SK-N-SH (cell line): ENCODE results near the gene PLCL2. TPM values are rescaled to one million over a fixed set of nuclear protein-coding genes. Genes with fewer than 3 reads are reported as not detected.

Experiments
- CTCF ChIA-PET: fragments of 300-600, 350-600 bp; formaldehyde crosslinking; extraction: SDS; loops from one replicate; lab custom pipeline; 2021; lab: Yijun Ruan, JAX
- POLR2A ChIA-PET: fragments of 350-600 bp; sonication (Branson Sonifier 250); formaldehyde crosslinking; extraction: SDS; loops from one replicate; lab custom pipeline; 2020; ENCODE audit warnings: antibody characterized with exemption, inconsistent platforms; lab: Yijun Ruan, JAX
- DNase-seq: peaks from one replicate; pipeline ENCODE4 v3.0.0; 2012
- H2AFZ ChIP-seq: fragments of 200-600 bp; sonication (generic); 2 replicates; pipeline ENCODE4 v1.8.1; 2016; ENCODE audit warnings: antibody characterized with exemption, mild to moderate bottlenecking, low read depth
- H3F3A ChIP-seq: fragments of 200-600 bp; sonication (generic); replicated peaks from 2 replicates; pipeline ENCODE3; 2016; ENCODE audit warnings: antibody characterized with exemption, mild to moderate bottlenecking; ENCODE audit not compliant: insufficient read depth
- H3K27ac ChIP-seq, 2 experiments: fragments of 200-500 bp in 1 of 2; fragments of 200-600 bp in 1 of 2; sonication (Bioruptor generic) in 1 of 2; sonication (generic), shearing (Covaris generic) in 1 of 2; 2 replicates each; pipeline versions ENCODE4 v1.5.1 to v1.6.1; 2014 to 2016; ENCODE audit warnings: low read depth in 2 of 2, inconsistent platforms in 1 of 2, low read length in 1 of 2, mild to moderate bottlenecking in 1 of 2, mixed read lengths in 1 of 2
- H3K27me3 ChIP-seq: fragments of 200-600 bp; sonication (generic), shearing (Covaris generic); 2 replicates; pipeline ENCODE4 v1.6.1; 2016; ENCODE audit warnings: mixed run types; ENCODE audit not compliant: insufficient read depth
- H3K36me3 ChIP-seq, 2 experiments: fragments of 200-500 bp in 1 of 2; fragments of 200-600 bp in 1 of 2; sonication (Bioruptor generic) in 1 of 2; sonication (generic) in 1 of 2; replicated peaks in 1 of 2; 2 replicates each; pipeline versions ENCODE3 to v1.5.1; 2014 to 2016; ENCODE audit warnings: low read length in 1 of 2, mild to moderate bottlenecking in 1 of 2; ENCODE audit not compliant: insufficient read depth in 2 of 2, control insufficient read depth in 1 of 2
- H3K4me1 ChIP-seq, 2 experiments: fragments of 200-500 bp in 1 of 2; fragments of 200-600 bp in 1 of 2; sonication (Bioruptor generic) in 1 of 2; sonication (generic), shearing (Covaris generic) in 1 of 2; 2 replicates each; pipeline versions ENCODE4 v1.5.1 to v1.6.1; 2014 to 2016; ENCODE audit warnings: low read depth in 1 of 2, low read length in 1 of 2, mixed run types in 1 of 2; ENCODE audit not compliant: insufficient read depth in 2 of 2, control insufficient read depth in 1 of 2
- H3K4me2 ChIP-seq: fragments of 200-600 bp; sonication (generic), shearing (Covaris generic); 2 replicates; pipeline ENCODE4 v1.6.1; 2017; ENCODE audit warnings: mixed run types
- H3K4me3 ChIP-seq, 2 experiments: fragments of 200-500 bp in 1 of 2; fragments of 200-600 bp in 1 of 2; sonication (Bioruptor generic) in 1 of 2; sonication (generic), shearing (Covaris generic) in 1 of 2; 2 replicates each; pipeline versions ENCODE4 v1.5.1 to v1.8.1; 2014 to 2016; ENCODE audit warnings: low read depth in 2 of 2, inconsistent platforms in 1 of 2, low read length in 1 of 2, mild to moderate bottlenecking in 1 of 2, mixed read lengths in 1 of 2, moderate library complexity in 1 of 2
- H3K79me2 ChIP-seq: fragments of 200-600 bp; sonication (generic); 2 replicates; pipeline ENCODE4 v1.8.1; 2017; ENCODE audit warnings: mild to moderate bottlenecking; ENCODE audit not compliant: insufficient read depth
- H3K9ac ChIP-seq: fragments of 200-600 bp; sonication (generic); 2 replicates; pipeline ENCODE4 v1.6.1; 2017; ENCODE audit warnings: mixed run types
- H3K9me2 ChIP-seq: fragments of 200-600 bp; sonication (generic); 2 replicates; pipeline ENCODE4 v1.6.1; 2017; ENCODE audit warnings: mixed run types
- H3K9me3 ChIP-seq: fragments of 200-600 bp; sonication (generic); 2 replicates; pipeline ENCODE4 v1.6.1; 2017; ENCODE audit warnings: mixed run types, mild to moderate bottlenecking, moderate library complexity
- H4K20me1 ChIP-seq: fragments of 200-600 bp; sonication (generic); 2 replicates; pipeline ENCODE4 v1.6.1; 2017; ENCODE audit warnings: mild to moderate bottlenecking, mixed run types; ENCODE audit not compliant: insufficient read depth
- CHD2 ChIP-seq: fragments of 150-350 bp; IDR thresholded peaks from 2 replicates; pipeline ENCODE4 v1.6.1; 2018; ENCODE audit warnings: low read length; ENCODE audit not compliant: partially characterized antibody
- EP300 ChIP-seq, 2 experiments: IDR thresholded peaks; 2 replicates each; pipeline versions ENCODE4 v1.4.0 to v1.6.1; 2012; ENCODE audit warnings: borderline replicate concordance in 1 of 2, low read depth in 1 of 2, low read length in 1 of 2
- EZH2phosphoT487 ChIP-seq: fragments of 200-600 bp; sonication (generic); IDR thresholded peaks from 2 replicates; pipeline ENCODE4 v1.6.1; 2017; ENCODE audit warnings: low read depth, mixed run types, mild to moderate bottlenecking, antibody characterized with exemption, moderate library complexity, borderline replicate concordance
- FOXJ3 ChIP-seq: sonication (generic); formaldehyde crosslinking; IDR thresholded peaks from 2 replicates; pipeline ENCODE4 v1.5.1; 2020; ENCODE audit warnings: mild to moderate bottlenecking, missing genetic modification reagents
- FOXM1 ChIP-seq: IDR thresholded peaks from 2 replicates; pipeline ENCODE4 v1.4.0; 2012; ENCODE audit warnings: low read depth, mild to moderate bottlenecking
- GATA2 ChIP-seq: sonication (generic); formaldehyde crosslinking; IDR thresholded peaks from 2 replicates; pipeline ENCODE4 v1.5.0; 2020; ENCODE audit warnings: mild to moderate bottlenecking, missing genetic modification reagents
- IRF3 ChIP-seq: fragments of 150-350 bp; IDR thresholded peaks from 2 replicates; pipeline ENCODE4 v1.6.1; 2016; ENCODE audit warnings: mild to moderate bottlenecking, low read depth, low read length
- MAX ChIP-seq: IDR thresholded peaks from 2 replicates; pipeline ENCODE4 v1.4.0; 2012; ENCODE audit warnings: low read depth
- MEF2A ChIP-seq: IDR thresholded peaks from 2 replicates; pipeline ENCODE4 v1.4.0; 2012; ENCODE audit warnings: low read depth, borderline replicate concordance
- MXI1 ChIP-seq: IDR thresholded peaks from 2 replicates; pipeline ENCODE4 v1.6.1; 2012; ENCODE audit warnings: mild to moderate bottlenecking, low read depth, low read length, improper control_type of control experiment
- NFIC ChIP-seq: IDR thresholded peaks from 2 replicates; pipeline ENCODE4 v1.4.0; 2012; ENCODE audit warnings: borderline replicate concordance
- NRF1 ChIP-seq: IDR thresholded peaks from 2 replicates; pipeline ENCODE4 v1.6.1; 2012; ENCODE audit warnings: low read depth, mild to moderate bottlenecking, low read length
- RAD21 ChIP-seq: IDR thresholded peaks from 2 replicates; pipeline ENCODE4 v1.6.1; 2012; ENCODE audit warnings: mild to moderate bottlenecking, low read length
- REST ChIP-seq: IDR thresholded peaks from 2 replicates; pipeline ENCODE4 v1.6.1; 2012; ENCODE audit warnings: mild to moderate bottlenecking, low read depth, low read length, moderate library complexity
- RXRA ChIP-seq: IDR thresholded peaks from 2 replicates; pipeline ENCODE4 v1.4.0; 2012; ENCODE audit warnings: low read depth, mild to moderate bottlenecking, borderline replicate concordance
- SIN3A ChIP-seq: IDR thresholded peaks from 2 replicates; pipeline ENCODE4 v1.6.1; 2012; ENCODE audit warnings: low read depth, mild to moderate bottlenecking, low read length, moderate library complexity, borderline replicate concordance
- TCF12 ChIP-seq: IDR thresholded peaks from 2 replicates; pipeline ENCODE4 v1.4.0; 2012
- USF2 ChIP-seq: fragments of 150-350 bp; IDR thresholded peaks from 2 replicates; pipeline ENCODE4 v1.6.1; 2017; ENCODE audit warnings: antibody characterized with exemption, low read length, low read depth, borderline replicate concordance
- YY1 ChIP-seq: IDR thresholded peaks from 2 replicates; pipeline ENCODE4 v1.4.0; 2012; ENCODE audit warnings: low read depth, mild to moderate bottlenecking
- ZBTB33 ChIP-seq: IDR thresholded peaks from 2 replicates; pipeline ENCODE4 v1.4.0; 2012; ENCODE audit warnings: low read depth, borderline replicate concordance
- WGBS: methylation state at CpG from one replicate; pipeline ENCODE4 v1.1.6; 2017; ENCODE audit warnings: low lambda C conversion rate; 5-methylcytosine and 5-hydroxymethylcytosine counted together
- polyA plus RNA-seq, 3 experiments: library from polyadenylated mRNA; depleted of rRNA; stranded (reverse); fragments of >200 nt; gene quantifications; 2 replicates each; pipeline ENCODE4 v1.2.3, GENCODE V29; 2012

The PLCL2 gene
- polyA plus RNA-seq, 1 of the 3 experiments (the other 2 are of a cell fraction) = 0.85 TPM

- H3F3A ChIP-seq = peaks cover 6% of the 10 kb centered on the region
- no peak overlapping the region for H3K4me3 ChIP-seq
- WGBS = 92% methylated on average over 3 of the region's 3 CpGs
- H3K27me3 ChIP-seq = no peaks in the 10 kb centered on the region
- H2AFZ ChIP-seq = no peak overlapping the region
- no peaks in the 10 kb centered on the region; the same call in 1 of the 2 replicates for H3K79me2 ChIP-seq
- H3K27ac ChIP-seq = no peak overlapping the region
- CTCF ChIA-PET = no interaction called here
- no peaks in the 10 kb centered on the region for H4K20me1 ChIP-seq
- H3K4me2 ChIP-seq = no peak overlapping the region
- no peaks in the 10 kb centered on the region for H3K9me3 ChIP-seq
- H3K36me3 ChIP-seq = no peaks in the 10 kb centered on the region
- H3K4me1 ChIP-seq = no peaks in the 10 kb centered on the region
- POLR2A ChIA-PET = no interaction called here
- H3K9me2 ChIP-seq = no peaks in the 10 kb centered on the region
- DNase-seq = no peak
- no peak overlapping the region for H3K9ac ChIP-seq
- TF ChIP-seq FOXM1 (no peak), ZBTB33 (no peak), MAX (no peak), NFIC (no peak), TCF12 (no peak), NRF1 (no peak), MEF2A (no peak), FOXJ3 (no peak), SIN3A (no peak), MXI1 (no peak), EZH2phosphoT487 (no peak), GATA2 (no peak)
These were observed 27.9 kb downstream of the PLCL2 start for GRCh38 chr3:16912400-16913263.

GRCh38 chr3:16913264-16913580 lies 28.5 kb downstream of the PLCL2 start:
- H4K20me1 ChIP-seq = no peaks in the 10 kb centered on the region
- ChIA-PET CTCF (no interaction called here), POLR2A (no interaction called here)
- H3K4me3 ChIP-seq = no peak overlapping the region
- H3K27me3 ChIP-seq = no peaks in the 10 kb centered on the region
- no peaks in the 10 kb centered on the region for H3K9me3 ChIP-seq
- no peaks in the 10 kb centered on the region; the same call in 1 of the 2 replicates for H3K79me2 ChIP-seq
- WGBS = 66% methylated on average over 2 of the region's 2 CpGs
- no peak overlapping the region for H3K4me2 ChIP-seq
- DNase-seq = no peak
- no peak overlapping the region for H2AFZ ChIP-seq
- no peaks in the 10 kb centered on the region for H3K36me3 ChIP-seq
- H3F3A ChIP-seq = peaks cover 11% of the 10 kb centered on the region
- no peaks in the 10 kb centered on the region for H3K9me2 ChIP-seq
- H3K27ac ChIP-seq = no peak overlapping the region
- no peak overlapping the region for H3K9ac ChIP-seq
- H3K4me1 ChIP-seq = no peaks in the 10 kb centered on the region
- no peak for TF ChIP-seq REST
- no peak for TF ChIP-seq USF2
- TF ChIP-seq RXRA = no peak
- TF ChIP-seq EP300 (IDR thresholded peaks at IDR 0.05; ENCODE audit: borderline replicate concordance in 1 of 2, low read depth in 1 of 2, low read length in 1 of 2) = no peak
- TF ChIP-seq RAD21 = no peak
- TF ChIP-seq YY1 = no peak
- no peak for TF ChIP-seq GATA2
- no peak for TF ChIP-seq CHD2
- no peak for TF ChIP-seq IRF3
